ENCODE results near the gene AKAP14.

Gene AKAP14

GRCh38 chrX:119895843-119896326 is at the start of gene AKAP14:
TSS of gene AKAP14 (plus strand) at chrX:119895893. CDS start at chrX:119903224, 7,331 bp downstream.
- Histone ChIP-seq H3K27me3 (ENCODE audit: insufficient read depth, low read length) (no peaks in the 10 kb centered on the region), H3K79me2 (ENCODE audit: control insufficient read depth, insufficient read depth, low read length, unreplicated experiment) (no peaks in the 10 kb centered on the region), H3K4me3 (ENCODE audit: low read depth, low read length) (no peak within 1 kb of the TSS), H3K27ac (ENCODE audit: low read depth, low read length) (no peak within 1 kb of the TSS), H2AFZ (ENCODE audit: low read length, unreplicated experiment) (no peak within 1 kb of the TSS), H3K4me1 (ENCODE audit: control insufficient read depth, insufficient read depth, low read length, unreplicated experiment) (no peaks in the 10 kb centered on the region), H3K36me3 (ENCODE audit: insufficient read depth, low read length) (no peaks in the 10 kb centered on the region)

- H3K4me3 ChIP-seq (ENCODE audit: low read depth, low read length), result peak within 1 kb of the TSS; percentile 97
- 0 out of 2 replicates have a peak, but pooled peaks cover 3% of the 10 kb centered on the region for H3K36me3 ChIP-seq (ENCODE audit: insufficient read depth, low read length)
- H3K79me2 ChIP-seq (ENCODE audit: control insufficient read depth, insufficient read depth, low read length, unreplicated experiment), result peaks cover 14% of the 10 kb centered on the region
- H3K4me1 ChIP-seq (ENCODE audit: control insufficient read depth, insufficient read depth, low read length, unreplicated experiment), result peaks cover 8% of the 10 kb centered on the region
- peak within 1 kb of the TSS; percentile 68 for H2AFZ ChIP-seq (ENCODE audit: low read length, unreplicated experiment)
- H3K27me3 ChIP-seq (ENCODE audit: insufficient read depth, low read length), result no peaks in the 10 kb centered on the region
- peak within 1 kb of the TSS; percentile 77 for H3K27ac ChIP-seq (ENCODE audit: low read depth, low read length)
Measured at GRCh38 chrX:119852382-119853353, 43.0 kb upstream of the AKAP14 start, which contains the start of gene UPF3B. TSS of gene UPF3B (minus strand) at chrX:119852963. CDS start at chrX:119852928, 35 bp downstream.

GRCh38 chrX:119853444-119853843 is 42.2 kb upstream of the AKAP14 start:
- Histone ChIP-seq H3K79me2 (ENCODE audit: control insufficient read depth, insufficient read depth, low read length, unreplicated experiment) (peaks cover 14% of the 10 kb centered on the region), H3K4me3 (ENCODE audit: low read depth, low read length) (peak overlapping the region; percentile 97), H3K27me3 (ENCODE audit: insufficient read depth, low read length) (no peaks in the 10 kb centered on the region), H3K27ac (ENCODE audit: low read depth, low read length) (no peak overlapping the region), H2AFZ (ENCODE audit: low read length, unreplicated experiment) (peak overlapping the region; percentile 29), H3K4me1 (ENCODE audit: control insufficient read depth, insufficient read depth, low read length, unreplicated experiment) (peaks cover 8% of the 10 kb centered on the region), H3K36me3 (ENCODE audit: insufficient read depth, low read length) (0 out of 2 replicates have a peak, but pooled peaks cover 3% of the 10 kb centered on the region)

- Histone ChIP-seq H3K27ac (ENCODE audit: low read depth, low read length) (peak overlapping the region; percentile 85), H3K4me1 (ENCODE audit: control insufficient read depth, insufficient read depth, low read length, unreplicated experiment) (no peaks in the 10 kb centered on the region), H3K36me3 (ENCODE audit: insufficient read depth, low read length) (no peaks in the 10 kb centered on the region), H2AFZ (ENCODE audit: low read length, unreplicated experiment) (peak overlapping the region; percentile 43), H3K79me2 (ENCODE audit: control insufficient read depth, insufficient read depth, low read length, unreplicated experiment) (peaks cover 28% of the 10 kb centered on the region), H3K4me3 (ENCODE audit: low read depth, low read length) (peak overlapping the region; percentile 87), H3K27me3 (ENCODE audit: insufficient read depth, low read length) (no peaks in the 10 kb centered on the region)
Measured at GRCh38 chrX:119870626-119871131, 25.0 kb upstream of the AKAP14 start.

- Histone ChIP-seq H3K4me1 (ENCODE audit: control insufficient read depth, insufficient read depth, low read length, unreplicated experiment) (no peaks in the 10 kb centered on the region), H3K27me3 (ENCODE audit: insufficient read depth, low read length) (no peaks in the 10 kb centered on the region), H3K4me3 (ENCODE audit: low read depth, low read length) (peak overlapping the region; percentile 87), H3K36me3 (ENCODE audit: insufficient read depth, low read length) (no peaks in the 10 kb centered on the region), H3K27ac (ENCODE audit: low read depth, low read length) (peak overlapping the region; percentile 85), H3K79me2 (ENCODE audit: control insufficient read depth, insufficient read depth, low read length, unreplicated experiment) (peaks cover 28% of the 10 kb centered on the region), H2AFZ (ENCODE audit: low read length, unreplicated experiment) (peak overlapping the region; percentile 43)
Measured at GRCh38 chrX:119871245-119871598, 24.5 kb upstream of the AKAP14 start.

GRCh38 chrX:119871599-119872395 is 23.9 kb upstream of the AKAP14 start, which contains the start of the genes NDUFA1 and RNF113A:
TSS of gene NDUFA1 (plus strand) at chrX:119871832. CDS start at chrX:119871912, 80 bp downstream.
TSS of gene RNF113A (minus strand) at chrX:119871733. CDS start at chrX:119871613, 120 bp downstream.
- Histone ChIP-seq H3K79me2 (ENCODE audit: control insufficient read depth, insufficient read depth, low read length, unreplicated experiment) (peaks cover 28% of the 10 kb centered on the region), H3K27me3 (ENCODE audit: insufficient read depth, low read length) (no peaks in the 10 kb centered on the region), H3K4me1 (ENCODE audit: control insufficient read depth, insufficient read depth, low read length, unreplicated experiment) (no peaks in the 10 kb centered on the region), H3K27ac (ENCODE audit: low read depth, low read length) (peak within 1 kb of the TSS; percentile 85), H2AFZ (ENCODE audit: low read length, unreplicated experiment) (peak within 1 kb of the TSS; percentile 86), H3K36me3 (ENCODE audit: insufficient read depth, low read length) (no peaks in the 10 kb centered on the region), H3K4me3 (ENCODE audit: low read depth, low read length) (peak within 1 kb of the TSS; percentile 87)

- Histone ChIP-seq H3K79me2 (ENCODE audit: control insufficient read depth, insufficient read depth, low read length, unreplicated experiment) (no peaks in the 10 kb centered on the region), H3K27me3 (ENCODE audit: insufficient read depth, low read length) (no peaks in the 10 kb centered on the region), H3K27ac (ENCODE audit: low read depth, low read length) (no peak overlapping the region), H3K4me3 (ENCODE audit: low read depth, low read length) (no peak overlapping the region), H3K4me1 (ENCODE audit: control insufficient read depth, insufficient read depth, low read length, unreplicated experiment) (no peaks in the 10 kb centered on the region), H3K36me3 (ENCODE audit: insufficient read depth, low read length) (no peaks in the 10 kb centered on the region), H2AFZ (ENCODE audit: low read length, unreplicated experiment) (no peak overlapping the region)
Measured at GRCh38 chrX:119878740-119879139, 17.0 kb upstream of the AKAP14 start.

GRCh38 chrX:119880076-119880475 is 15.6 kb upstream of the AKAP14 start:
- H2AFZ ChIP-seq (ENCODE audit: low read length, unreplicated experiment), result no peak overlapping the region
- no peaks in the 10 kb centered on the region for H3K79me2 ChIP-seq (ENCODE audit: control insufficient read depth, insufficient read depth, low read length, unreplicated experiment)
- H3K36me3 ChIP-seq (ENCODE audit: insufficient read depth, low read length), result no peaks in the 10 kb centered on the region
- H3K27me3 ChIP-seq (ENCODE audit: insufficient read depth, low read length), result no peaks in the 10 kb centered on the region
- H3K4me1 ChIP-seq (ENCODE audit: control insufficient read depth, insufficient read depth, low read length, unreplicated experiment), result no peaks in the 10 kb centered on the region
- H3K27ac ChIP-seq (ENCODE audit: low read depth, low read length), result no peak overlapping the region
- no peak overlapping the region for H3K4me3 ChIP-seq (ENCODE audit: low read depth, low read length)

GRCh38 chrX:119880552-119881437 is 14.9 kb upstream of the AKAP14 start:
- Histone ChIP-seq H3K36me3 (ENCODE audit: insufficient read depth, low read length) (no peaks in the 10 kb centered on the region), H3K79me2 (ENCODE audit: control insufficient read depth, insufficient read depth, low read length, unreplicated experiment) (no peaks in the 10 kb centered on the region), H3K27ac (ENCODE audit: low read depth, low read length) (no peak overlapping the region), H3K27me3 (ENCODE audit: insufficient read depth, low read length) (no peaks in the 10 kb centered on the region), H3K4me3 (ENCODE audit: low read depth, low read length) (no peak overlapping the region), H3K4me1 (ENCODE audit: control insufficient read depth, insufficient read depth, low read length, unreplicated experiment) (no peaks in the 10 kb centered on the region), H2AFZ (ENCODE audit: low read length, unreplicated experiment) (no peak overlapping the region)

Measured in ACC112 (cell line).